ENCODE measurements around the gene MYLIP.
"Not testable (repeated sequence)": the region's sequence is repeated elsewhere in the genome, so short reads cannot be mapped to it uniquely, and the experiment has no call there.

The MYLIP gene

DNA sequence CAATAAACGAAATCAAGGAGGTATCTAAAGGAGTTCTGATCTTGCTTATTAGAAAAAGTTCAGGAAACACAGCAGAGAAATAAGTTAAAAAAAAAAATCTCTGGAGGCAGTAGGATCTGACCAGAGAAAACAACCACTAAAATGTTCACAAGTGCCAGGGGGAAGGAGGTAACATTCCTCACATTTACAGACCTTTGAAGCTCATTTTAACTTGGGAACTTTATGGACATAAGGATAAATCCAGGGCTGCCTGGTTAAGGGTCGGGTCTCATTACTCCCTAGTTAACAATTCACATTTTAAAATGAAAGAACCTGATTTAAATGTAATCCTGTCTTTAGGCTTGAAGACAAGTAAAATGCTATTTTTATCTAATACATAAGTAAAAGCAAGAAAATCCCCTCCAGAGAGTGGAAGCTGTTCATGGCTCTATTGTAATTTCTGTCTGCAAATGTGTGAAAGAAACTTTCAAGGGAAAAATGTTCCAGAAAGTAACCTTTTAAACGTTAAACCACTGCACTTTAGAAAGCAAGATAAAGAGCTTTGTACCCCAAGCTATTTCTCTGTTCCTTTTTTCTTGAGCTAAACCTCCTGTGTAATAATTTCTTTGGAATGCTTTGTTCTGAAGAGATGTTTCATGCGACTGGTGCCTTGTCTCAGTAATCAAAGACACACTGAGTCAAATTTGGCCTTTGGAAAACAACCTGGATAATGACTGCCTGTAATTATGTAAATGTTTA, 38.2 kb downstream of the MYLIP start:
- DNase-seq (ENCODE audit: low read depth, low spot score), result no peak
- H3K27ac ChIP-seq, result no peak overlapping the region

- DNase-seq (ENCODE audit: low read depth, low spot score), result no peak
- no peak overlapping the region for H3K27ac ChIP-seq
These were observed 39.2 kb downstream of the MYLIP start for GRCh38 chr6:16168121-16168520.

DNA sequence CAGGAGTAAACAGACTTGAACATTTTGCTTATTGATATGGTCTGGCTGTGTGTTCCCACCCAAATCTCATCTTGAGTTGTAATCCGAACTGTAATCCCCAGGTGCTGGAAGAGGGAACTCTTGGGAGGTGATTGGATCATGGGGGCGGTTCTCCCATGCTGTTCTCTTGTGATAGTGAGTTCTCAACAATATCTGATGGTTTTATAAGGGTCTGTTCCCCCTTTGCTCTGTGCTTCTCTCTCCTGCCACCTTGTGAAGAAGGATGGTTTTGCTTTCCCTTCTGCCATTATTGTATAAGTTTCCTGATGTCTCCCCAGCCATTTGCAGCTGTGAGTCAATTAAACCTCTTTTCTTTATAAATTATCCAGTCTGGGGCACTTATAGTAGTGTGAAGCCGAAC, 40.0 kb downstream of the MYLIP start:
- DNase-seq (ENCODE audit: low read depth, low spot score), result no peak
- no peak overlapping the region for H3K27ac ChIP-seq

GRCh38 chr6:16171400-16171799, 42.5 kb downstream of the MYLIP start:
- H3K27ac ChIP-seq, result no peak overlapping the region
- DNase-seq (ENCODE audit: low read depth, low spot score), result no peak

GRCh38 chr6:16173167-16173940, 44.5 kb downstream of the MYLIP start:
- H3K27ac ChIP-seq, result no peak overlapping the region
- no peak for DNase-seq (ENCODE audit: low read depth, low spot score)

GRCh38 chr6:16174416-16175078, 45.7 kb downstream of the MYLIP start:
- DNase-seq (ENCODE audit: low read depth, low spot score), result no peak
- H3K27ac ChIP-seq, result no peak overlapping the region

DNA sequence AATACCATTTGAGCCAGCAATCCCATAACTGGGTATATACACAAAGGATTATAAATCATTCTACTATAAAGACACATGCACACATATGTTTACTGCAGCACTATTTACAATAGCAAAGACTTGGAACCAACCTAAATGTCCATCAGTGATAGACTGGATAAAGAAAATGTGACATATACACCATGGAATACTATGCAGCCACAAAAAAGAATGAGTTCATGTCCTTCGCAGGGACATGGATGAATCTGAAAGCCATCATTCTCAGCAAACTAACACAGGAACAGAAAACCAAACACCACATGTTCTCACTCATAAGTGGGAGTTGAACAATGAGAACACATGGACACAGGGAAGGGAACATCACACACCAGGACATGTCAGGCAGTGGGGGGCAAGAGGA, 47.7 kb downstream of the MYLIP start:
- not testable (repeated sequence) for DNase-seq (ENCODE audit: low read depth, low spot score)

DNA sequence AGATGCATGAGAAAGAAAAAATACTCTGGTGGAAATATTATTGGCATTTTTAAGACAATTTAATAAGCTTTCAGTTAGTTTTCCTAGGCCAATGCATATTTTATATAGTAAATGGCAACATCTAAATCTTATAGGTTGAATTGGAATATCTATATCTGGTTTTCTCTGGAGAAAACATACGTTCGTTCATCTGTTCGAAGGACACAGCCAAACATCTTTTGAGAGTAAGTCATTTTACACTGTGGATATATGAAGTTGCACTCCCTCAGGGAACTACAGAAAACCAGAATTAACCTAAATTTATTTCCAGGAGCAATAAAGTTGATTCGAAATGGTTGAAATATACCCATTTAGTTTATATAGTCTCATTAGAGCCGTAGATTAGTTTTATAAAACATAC, 49.0 kb downstream of the MYLIP start:
- H3K27ac ChIP-seq, result no peak overlapping the region
- DNase-seq (ENCODE audit: low read depth, low spot score), result no peak

More for the DNA sequence above, 47.7 kb downstream of the MYLIP start:
- H3K27ac ChIP-seq, result not testable (repeated sequence)

DNA sequence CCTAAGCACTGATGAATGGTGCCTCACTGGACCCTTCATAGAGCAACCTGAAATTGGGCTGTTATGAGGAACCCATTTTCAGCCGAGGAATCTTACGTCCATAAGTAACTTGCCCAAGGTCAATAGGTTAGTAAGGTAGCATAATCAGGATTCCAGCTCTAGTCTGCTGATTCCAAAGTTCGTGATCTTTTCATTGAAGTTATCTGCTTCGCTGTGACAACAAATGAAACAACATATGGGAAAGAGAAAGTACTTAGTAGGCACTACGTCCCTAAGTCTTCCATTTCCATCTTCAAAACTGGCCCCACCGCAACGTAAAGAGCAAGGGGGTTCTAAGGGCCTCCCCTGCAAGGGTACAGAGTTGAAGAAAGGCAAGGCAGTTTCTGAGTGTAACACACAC, 49.5 kb downstream of the MYLIP start:
- no peak overlapping the region for H3K27ac ChIP-seq
- no peak for DNase-seq (ENCODE audit: low read depth, low spot score)

- no peak overlapping the region for H3K27ac ChIP-seq
- DNase-seq (ENCODE audit: low read depth, low spot score), result no peak
These were observed 50.2 kb downstream of the MYLIP start for GRCh38 chr6:16179063-16179462.

DNA sequence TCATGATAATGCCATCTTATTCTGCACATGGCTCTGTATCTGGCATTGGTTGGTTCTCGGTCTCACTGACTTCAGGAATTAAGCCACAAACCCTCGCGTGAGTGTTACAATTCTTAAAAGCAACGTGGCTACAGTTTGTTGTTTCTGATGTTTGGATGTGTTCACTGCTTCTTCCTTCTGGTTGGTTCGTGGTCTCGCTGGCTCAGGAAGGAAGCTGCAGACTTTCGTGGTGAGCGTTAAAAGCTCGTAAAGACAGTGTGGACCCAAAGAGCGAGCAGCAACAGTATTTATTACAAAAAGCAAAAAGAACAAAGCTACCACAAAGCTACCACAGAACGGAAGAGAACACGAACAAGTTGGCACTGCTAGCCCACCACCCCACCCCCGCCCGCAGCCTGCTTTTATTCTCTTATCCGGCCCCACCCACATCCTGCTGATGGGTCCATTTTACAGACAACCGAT, 51.1 kb downstream of the MYLIP start:
- no peak overlapping the region for H3K27ac ChIP-seq
- no peak for DNase-seq (ENCODE audit: low read depth, low spot score)

DNA sequence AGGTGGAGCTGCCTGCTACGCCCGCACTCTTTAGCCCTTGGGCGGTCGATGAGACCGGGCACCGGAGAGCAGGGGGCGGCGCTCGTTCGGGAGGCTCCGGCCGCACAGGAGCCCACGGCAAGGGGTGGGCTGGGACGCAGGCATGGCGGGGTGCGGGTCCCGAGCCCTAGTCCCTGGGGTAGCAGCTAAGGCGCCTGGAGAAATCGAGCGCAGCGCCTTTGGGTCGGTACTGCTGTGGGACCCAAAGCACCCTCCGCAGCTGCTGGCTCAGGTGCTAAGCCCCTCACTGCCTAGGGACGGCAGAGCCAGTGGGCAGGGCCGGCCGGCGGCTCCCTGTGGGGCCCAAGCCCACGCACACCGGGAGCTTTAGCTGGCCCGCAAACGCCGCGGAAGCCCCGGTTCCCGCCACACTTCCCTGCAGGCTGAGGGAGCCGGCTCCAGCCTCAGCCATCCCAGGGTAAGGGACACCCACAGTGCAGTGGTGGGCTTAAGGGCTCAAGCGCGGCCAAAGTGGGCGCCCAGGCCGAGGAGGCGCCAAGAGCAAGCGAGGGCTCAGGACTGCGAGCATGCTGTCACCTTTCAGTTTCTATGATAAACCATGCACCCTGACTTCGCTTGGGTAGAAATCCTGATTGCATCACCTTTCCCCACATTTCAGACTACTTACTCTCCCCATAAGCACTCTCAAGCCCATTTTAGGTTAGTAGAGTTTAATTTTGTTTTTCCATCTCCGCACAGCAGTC, 52.0 kb downstream of the MYLIP start:
- no peak for DNase-seq (ENCODE audit: low read depth, low spot score)
- H3K27ac ChIP-seq, result no peak overlapping the region

GRCh38 chr6:16181439-16182297, 52.8 kb downstream of the MYLIP start:
- H3K27ac ChIP-seq, result no peak overlapping the region
- DNase-seq (ENCODE audit: low read depth, low spot score), result no peak

- H3K27ac ChIP-seq, result no peak overlapping the region
- no peak for DNase-seq (ENCODE audit: low read depth, low spot score)
These were observed 54.3 kb downstream of the MYLIP start for GRCh38 chr6:16183187-16183664.

DNA sequence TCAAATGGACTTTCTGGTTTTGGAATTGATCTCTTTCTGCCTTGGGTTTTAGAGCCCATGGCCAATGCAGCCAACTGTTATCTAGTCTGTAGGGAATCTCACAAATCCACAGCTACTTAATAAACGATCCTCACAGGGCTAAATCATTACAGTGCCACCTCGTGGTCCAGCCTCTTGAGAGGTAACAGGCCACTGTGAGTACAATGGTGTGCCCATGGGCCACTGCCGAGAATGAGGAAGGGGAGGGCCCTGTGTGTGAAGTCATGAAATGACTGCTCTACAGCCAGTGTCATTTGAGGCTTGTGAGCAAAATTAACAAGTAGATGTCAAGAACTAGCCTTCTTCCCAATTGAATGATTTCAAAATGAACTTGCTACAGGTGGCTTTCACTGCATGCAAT, 55.2 kb downstream of the MYLIP start:
- DNase-seq (ENCODE audit: low read depth, low spot score), result no peak
- H3K27ac ChIP-seq, result no peak overlapping the region

- no peak overlapping the region for H3K27ac ChIP-seq
- no peak for DNase-seq (ENCODE audit: low read depth, low spot score)
These were observed 55.7 kb downstream of the MYLIP start for GRCh38 chr6:16184551-16184950.

DNA sequence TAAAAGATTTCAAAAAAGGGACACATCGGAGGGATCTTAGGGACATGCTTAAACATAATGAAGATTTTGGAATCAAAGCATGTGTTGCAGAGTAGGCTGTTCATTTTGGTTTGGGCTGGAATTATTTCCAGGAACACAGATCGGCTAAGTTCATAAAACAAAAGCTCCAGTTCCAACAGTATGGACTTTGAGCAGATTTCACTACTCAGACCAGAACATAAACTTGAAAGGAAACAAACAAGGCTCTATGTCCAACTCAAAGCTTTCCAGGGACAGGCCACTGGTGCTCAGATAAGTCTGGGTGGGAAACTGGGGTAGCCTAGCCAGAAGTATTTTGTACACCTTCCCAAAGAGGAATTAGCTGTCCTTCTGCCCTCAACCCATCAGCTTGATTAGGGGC, 58.3 kb downstream of the MYLIP start:
- no peak overlapping the region for H3K27ac ChIP-seq
- no peak for DNase-seq (ENCODE audit: low read depth, low spot score)

DNA sequence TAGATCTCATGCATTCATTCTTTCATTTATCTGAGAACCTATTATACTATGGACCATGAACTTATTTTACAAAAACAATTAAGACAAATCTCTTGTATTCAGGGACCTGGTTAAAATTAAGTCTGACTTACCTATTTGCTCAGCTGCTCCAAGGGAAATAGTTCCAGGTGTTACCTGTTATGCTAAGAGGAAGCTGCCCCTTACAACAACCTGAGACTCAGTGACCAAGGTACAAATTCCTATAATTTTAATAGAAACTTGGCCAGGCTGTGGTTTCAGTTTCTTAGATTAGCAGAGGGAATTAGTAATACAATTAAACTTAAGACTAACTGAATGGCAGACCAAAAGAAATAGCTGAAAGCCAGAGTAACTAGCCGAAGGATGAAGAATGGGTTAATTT, 61.3 kb downstream of the MYLIP start:
- no peak overlapping the region for H3K27ac ChIP-seq
- DNase-seq (ENCODE audit: low read depth, low spot score), result no peak

GRCh38 chr6:16196260-16196983, 67.5 kb downstream of the MYLIP start:
- no peak for DNase-seq (ENCODE audit: low read depth, low spot score)
- H3K27ac ChIP-seq, result no peak overlapping the region

Measured in epithelial cell of prostate (primary cell).